BE2C (cell line): ENCODE measurements around the gene NELL1.

Experiments
- DNase-seq: peaks from one replicate; pipeline ENCODE4 v3.0.0-alpha.2; 2020
- H3K27me3 ChIP-seq: fragments of 250-450 bp; sonication (Bioruptor Pico); 2 replicates; pipeline ENCODE4 v1.5.1; 2020; ENCODE audit warnings: mild to moderate bottlenecking
- H3K36me3 ChIP-seq: fragments of 250-450 bp; sonication (Bioruptor Pico); 2 replicates; pipeline ENCODE4 v1.5.1; 2020; ENCODE audit warnings: mild to moderate bottlenecking
- H3K4me1 ChIP-seq: fragments of 250-450 bp; sonication (Bioruptor Pico); 2 replicates; pipeline ENCODE4 v1.5.1; 2020
- H3K4me3 ChIP-seq: 2 replicates; pipeline ENCODE4 v1.5.1; 2011; ENCODE audit warnings: low read depth, low read length
- H3K9me3 ChIP-seq: fragments of 250-450 bp; sonication (Bioruptor Pico); 2 replicates; pipeline ENCODE4 v1.5.1; 2020
- CTCF ChIP-seq: IDR thresholded peaks from 2 replicates; pipeline ENCODE4 v1.5.1; 2012; ENCODE audit warnings: mild to moderate bottlenecking, low read depth, low read length

Gene NELL1

DNA sequence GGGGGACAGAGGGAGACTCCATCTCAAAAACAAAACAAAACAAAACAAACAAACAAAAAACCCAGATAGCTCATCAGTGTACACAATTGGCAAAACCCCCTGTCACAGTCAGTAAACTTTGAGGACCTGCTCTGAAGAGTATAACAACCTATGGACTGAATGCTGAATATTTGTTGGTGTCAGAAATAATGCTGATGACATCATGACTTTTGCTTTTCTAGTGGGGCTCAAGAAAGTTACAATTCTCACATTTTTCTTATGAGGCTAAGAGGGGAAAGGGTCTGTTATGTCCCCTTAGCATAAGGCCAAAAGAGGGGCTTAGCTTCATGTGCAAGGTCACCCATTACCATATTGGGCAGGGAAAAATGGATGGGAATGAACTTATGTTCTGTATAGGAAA lies 207.4 kb downstream of the NELL1 start:
- no peak for DNase-seq
- no peak for TF ChIP-seq CTCF
- Histone ChIP-seq H3K27me3 (no peaks in the 10 kb centered on the region), H3K4me1 (no peaks in the 10 kb centered on the region), H3K9me3 (no peaks in the 10 kb centered on the region), H3K4me3 (no peak overlapping the region), H3K36me3 (no peaks in the 10 kb centered on the region)

GRCh38 chr11:20880094-20880493 lies 210.7 kb downstream of the NELL1 start:
- Histone ChIP-seq H3K4me1 (no peaks in the 10 kb centered on the region), H3K36me3 (no peaks in the 10 kb centered on the region), H3K9me3 (no peaks in the 10 kb centered on the region), H3K4me3 (no peak overlapping the region), H3K27me3 (no peaks in the 10 kb centered on the region)
- no peak for TF ChIP-seq CTCF
- no peak for DNase-seq

DNA sequence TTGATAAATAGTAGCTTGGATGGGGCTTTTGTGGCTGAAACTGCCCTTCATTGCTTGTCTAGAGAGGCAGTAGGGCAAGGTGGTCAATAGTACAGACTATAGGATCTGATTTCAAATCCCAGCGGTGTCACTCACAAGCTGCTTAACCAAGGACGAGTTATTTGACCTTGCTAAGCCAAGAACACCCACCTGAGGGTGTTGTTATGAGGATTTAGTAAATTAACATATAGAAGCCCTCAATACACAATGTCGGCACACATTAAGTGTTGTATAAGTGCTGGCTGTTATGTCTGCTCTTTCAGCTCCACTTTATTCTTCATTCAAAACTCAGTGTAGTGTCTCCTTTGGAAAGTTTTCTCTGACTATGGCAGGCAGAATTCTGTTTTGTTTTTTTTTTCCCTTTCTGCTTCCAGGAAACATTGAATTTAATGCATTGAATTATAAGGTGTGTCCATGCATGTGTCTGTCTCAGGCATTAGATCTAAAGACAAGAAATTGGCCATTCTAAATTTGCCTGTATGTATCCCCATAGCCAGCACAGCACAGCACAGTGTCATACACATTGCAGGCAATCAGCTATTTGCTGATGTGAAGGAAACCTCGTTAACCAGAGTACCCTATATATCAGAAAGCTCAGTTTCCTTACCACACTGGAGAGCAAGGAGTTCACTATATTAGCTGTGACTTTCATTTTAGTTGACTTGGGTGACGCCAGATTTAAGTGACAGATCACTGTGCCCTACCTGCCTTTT lies 212.1 kb downstream of the NELL1 start:
- Histone ChIP-seq H3K4me1 (no peaks in the 10 kb centered on the region), H3K27me3 (no peaks in the 10 kb centered on the region), H3K4me3 (no peak overlapping the region), H3K9me3 (no peaks in the 10 kb centered on the region), H3K36me3 (no peaks in the 10 kb centered on the region)
- no peak for DNase-seq
- TF ChIP-seq CTCF, result no peak

- Histone ChIP-seq H3K4me1 (no peaks in the 10 kb centered on the region), H3K9me3 (no peaks in the 10 kb centered on the region), H3K4me3 (no peak overlapping the region), H3K36me3 (no peaks in the 10 kb centered on the region), H3K27me3 (no peaks in the 10 kb centered on the region)
- DNase-seq, result no peak
- no peak for TF ChIP-seq CTCF
Observed at GRCh38 chr11:20887137-20887536, 217.8 kb downstream of the NELL1 start.

- no peaks in the 10 kb centered on the region for H3K4me1 ChIP-seq
- no peak for TF ChIP-seq CTCF
- DNase-seq, result no peak
- no peaks in the 10 kb centered on the region for H3K9me3 ChIP-seq
- H3K36me3 ChIP-seq, result no peaks in the 10 kb centered on the region
- no peak overlapping the region for H3K4me3 ChIP-seq
- no peaks in the 10 kb centered on the region for H3K27me3 ChIP-seq
Observed at GRCh38 chr11:20894296-20894695, 224.9 kb downstream of the NELL1 start.

GRCh38 chr11:20909995-20910726 lies 240.8 kb downstream of the NELL1 start:
- H3K36me3 ChIP-seq, result no peaks in the 10 kb centered on the region
- H3K9me3 ChIP-seq, result no peaks in the 10 kb centered on the region

More at GRCh38 chr11:20909995-20910726, 240.8 kb downstream of the NELL1 start:
- peak; percentile 3 for DNase-seq
- Histone ChIP-seq H3K4me1 (no peaks in the 10 kb centered on the region), H3K4me3 (no peak overlapping the region), H3K27me3 (no peaks in the 10 kb centered on the region)
- TF ChIP-seq CTCF, result no peak
